Adrenal gland (tissue), 5 donors: ENCODE measurements around the gene PPP1R12A.

ENCODE experiments used
- CTCF ChIP-seq, 6 experiments: fragments of 450-650 bp in 4 of 6; fragments of 200-600 bp in 2 of 6; sonication (generic) in 1 of 6; IDR thresholded peaks; 1 replicate in 5 of 6; 2 replicates in 1 of 6; pipeline versions ENCODE4 v1.5.1 to v1.8.0; 2016 to 2021; ENCODE audit warnings: antibody characterized with exemption in 6 of 6, mild to moderate bottlenecking in 2 of 6, moderate library complexity in 1 of 6
- POLR2A ChIP-seq, 2 donors: fragments of 450-650 bp; IDR thresholded peaks; one replicate each; pipeline ENCODE4 v1.6.1; 2017; ENCODE audit warnings: antibody characterized with exemption in 2 of 2, mild to moderate bottlenecking in 2 of 2, moderate library complexity in 1 of 2
- donor health status: DM: no; HTN: no; CAD: no.

- no peak for TF ChIP-seq CTCF (IDR thresholded peaks at IDR 0.05)
- TF ChIP-seq POLR2A (IDR thresholded peaks at IDR 0.05): no peak
Observed at GRCh38 chr12:79830440-79830839, 104.5 kb downstream of the PPP1R12A start.
